T47D (cell line): ENCODE measurements around the gene PSG4.
"Not testable (repeated sequence)": the region's sequence is repeated elsewhere in the genome, so short reads cannot be mapped to it uniquely, and the experiment has no call there.

Experiments
- DNase-seq, 2 experiments: peaks; one replicate each; pipeline versions ENCODE4 v3.0.0 to v3.0.0-alpha.2; 2011 to 2012; ENCODE audit warnings: low read depth in 1 of 2, low spot score in 1 of 2
- JUND ChIP-seq: IDR thresholded peaks from 2 replicates; pipeline ENCODE4 v1.6.1; 2012; ENCODE audit warnings: low read depth
- in situ Hi-C: cut with HindIII; loops from 2 replicates; pipeline ENCODE4 v1.10.0; 2016; ENCODE audit warnings: low sequenced_read_pairs, low pct_unique_long_range_greater_than_20kb

The PSG4 gene

DNA sequence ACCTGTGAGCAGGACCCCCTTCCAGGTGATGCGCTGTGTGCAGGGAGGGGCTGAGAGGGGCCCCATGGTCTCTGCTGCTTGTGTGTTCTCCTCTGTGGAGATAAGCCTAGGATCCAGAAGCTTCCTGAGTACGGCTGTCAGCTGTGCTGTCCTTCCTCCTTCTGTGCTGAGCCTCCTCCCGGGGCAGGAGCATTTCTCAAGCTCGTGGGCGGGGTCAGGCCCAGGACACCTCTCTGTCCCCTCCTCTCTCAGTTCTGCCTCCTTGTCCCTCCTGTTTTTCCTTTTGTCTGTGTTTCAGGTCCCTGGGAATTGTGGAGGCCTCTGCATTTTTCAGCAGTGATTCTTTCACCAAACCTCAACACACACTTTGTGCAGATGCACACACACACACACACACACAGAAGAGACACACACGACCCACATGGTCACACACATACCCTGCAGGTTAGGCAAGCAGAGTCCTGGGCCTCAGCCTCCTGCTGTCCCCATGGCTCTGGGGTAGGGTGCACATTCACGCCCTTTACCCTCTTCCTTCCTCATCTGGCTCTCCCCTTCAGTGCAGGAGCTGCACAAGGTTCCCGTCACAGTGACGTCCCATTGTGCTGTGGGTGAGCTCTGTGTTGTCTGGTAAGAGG, at the start of gene PSG4:
Gene PSG4, minus strand, starts transcription at position 168 of the 635 bp plus-strand sequence. Its CDS starts 102 bp downstream, at position 66.
- DNase-seq, in situ Hi-C loops: not testable (repeated sequence)

GRCh38 chr19:43251428-43251827, 46.0 kb upstream of the PSG4 start:
- in situ Hi-C loops, DNase-seq: not testable (repeated sequence)

DNA sequence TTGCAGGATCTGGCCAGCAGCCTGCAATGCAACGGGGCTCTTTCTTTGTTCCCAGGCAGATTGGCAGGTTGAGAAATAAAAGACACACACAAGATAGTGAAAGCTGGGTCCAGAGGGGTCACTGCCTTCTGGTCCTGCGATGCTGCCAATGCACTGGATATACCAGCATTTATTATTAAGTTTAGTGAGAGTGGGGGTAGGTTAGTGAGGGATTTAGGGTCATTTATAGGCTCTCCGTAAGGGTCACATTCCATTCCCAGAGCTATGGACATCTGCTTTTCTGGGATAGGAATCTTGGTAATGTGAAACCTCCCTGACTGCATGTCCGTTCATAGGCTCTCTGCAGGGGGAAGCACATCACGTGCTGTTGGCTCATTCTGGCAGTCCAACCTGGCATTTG, 44.9 kb upstream of the PSG4 start:
- peak in 1 of 2 experiments; percentile 66 for DNase-seq
- in situ Hi-C loops, result not testable (repeated sequence)

GRCh38 chr19:43248635-43249002, 43.2 kb upstream of the PSG4 start:
- in situ Hi-C loops, result not testable (repeated sequence)
- peak in 1 of 2 experiments; percentile 89 for DNase-seq

GRCh38 chr19:43247243-43247880, 41.9 kb upstream of the PSG4 start:
- in situ Hi-C loops, DNase-seq: not testable (repeated sequence)

GRCh38 chr19:43245848-43246247, 40.4 kb upstream of the PSG4 start:
- DNase-seq, in situ Hi-C loops: not testable (repeated sequence)

DNA sequence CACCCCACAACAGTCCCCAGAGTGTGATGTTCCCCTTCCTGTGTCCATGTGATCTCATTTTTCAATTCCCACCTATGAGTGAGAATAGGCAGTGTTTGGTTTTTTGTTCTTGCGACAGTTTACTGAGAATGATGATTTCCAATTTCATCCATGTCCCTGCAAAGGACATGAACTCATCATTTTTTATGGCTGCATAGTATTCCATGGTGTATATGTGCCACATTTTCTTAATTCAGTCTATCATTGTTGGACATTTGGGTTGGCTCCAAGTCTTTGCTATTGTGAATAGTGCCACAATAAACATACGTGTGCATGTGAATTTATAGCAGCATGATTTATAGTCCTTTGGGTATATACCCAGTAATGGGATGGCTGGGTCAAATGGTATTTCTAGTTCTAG, 36.8 kb upstream of the PSG4 start:
- DNase-seq, in situ Hi-C loops: not testable (repeated sequence)

DNA sequence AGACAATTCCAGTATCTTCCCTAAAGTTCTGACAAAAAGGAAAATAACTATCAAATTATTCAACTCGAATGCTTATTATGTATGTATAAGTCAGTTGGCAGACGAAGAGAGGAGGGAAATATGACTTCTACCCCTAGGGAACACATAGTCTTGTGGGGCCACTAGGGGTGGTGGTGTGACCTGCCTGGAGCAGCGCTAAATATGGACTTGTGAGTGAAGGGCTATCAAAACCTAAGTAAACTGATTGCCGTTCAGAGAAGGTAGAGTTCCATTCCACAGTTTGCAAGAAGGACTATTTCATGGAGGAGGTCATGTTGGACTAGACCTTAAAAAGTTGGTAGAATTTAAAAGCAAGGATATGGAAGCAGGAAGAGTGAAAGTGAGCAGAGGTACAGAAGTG, 32.8 kb upstream of the PSG4 start:
- DNase-seq, in situ Hi-C loops: not testable (repeated sequence)

DNA sequence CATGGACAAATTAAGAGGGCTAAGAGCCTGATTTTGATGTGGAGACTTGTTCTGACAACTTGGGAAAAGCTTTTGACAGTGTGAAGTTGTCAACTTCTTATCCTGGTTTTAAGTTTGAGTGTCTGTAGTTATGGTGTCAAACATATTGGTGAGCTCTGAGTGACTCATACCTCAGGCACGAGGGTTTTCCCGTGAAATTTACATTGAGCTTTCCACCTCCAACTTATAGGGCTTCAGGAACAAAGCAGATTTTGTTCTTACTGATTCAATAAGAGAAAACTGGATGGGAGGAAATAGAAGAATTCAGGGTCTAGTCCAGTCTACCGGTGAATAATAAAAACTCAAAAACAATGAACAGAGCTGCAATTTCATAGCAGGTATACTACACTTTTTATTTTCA, 30.2 kb upstream of the PSG4 start:
- in situ Hi-C loops, DNase-seq: not testable (repeated sequence)

DNA sequence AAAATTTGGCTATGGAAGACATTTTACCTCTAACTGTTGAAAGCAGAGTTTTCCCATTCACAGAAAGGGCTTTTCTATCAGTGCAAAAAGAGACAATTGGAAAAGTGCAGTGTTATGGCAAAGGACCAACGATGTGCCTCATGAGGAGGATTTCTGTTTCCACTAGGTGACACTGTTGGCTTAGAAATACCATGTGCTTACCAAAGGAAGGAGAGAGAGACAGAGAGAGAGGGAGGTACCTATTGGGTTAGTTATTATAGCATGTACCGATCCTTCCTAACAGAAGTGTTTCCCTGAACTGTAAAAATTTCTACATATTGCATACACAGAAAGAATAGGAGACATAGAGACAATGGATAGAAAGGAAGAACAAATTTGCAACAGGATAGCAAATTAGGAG, 23.9 kb upstream of the PSG4 start:
- TF ChIP-seq JUND, result no peak
- no peak for DNase-seq
- in situ Hi-C loops, result no loop called here

DNA sequence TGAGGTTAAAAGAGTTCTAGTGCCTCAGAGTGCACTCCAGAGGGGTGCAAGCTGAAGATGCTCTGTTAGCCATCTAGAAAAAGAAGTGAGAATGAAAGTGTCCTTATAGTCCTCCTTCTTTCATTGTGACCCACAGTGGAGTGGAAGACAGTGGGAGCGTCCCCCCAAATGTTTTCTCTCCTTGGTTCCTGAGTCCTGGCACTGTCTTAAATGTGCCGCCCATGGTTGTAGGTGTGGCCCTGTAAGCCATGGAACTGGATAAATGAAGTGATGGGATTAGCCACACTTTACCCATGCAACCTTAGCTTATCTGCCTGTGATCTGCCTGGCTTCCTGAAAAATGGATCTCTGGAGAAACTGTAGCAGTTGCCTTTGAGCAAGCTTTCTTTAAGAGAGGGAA, 23.3 kb upstream of the PSG4 start:
- in situ Hi-C loops, DNase-seq: not testable (repeated sequence)

- in situ Hi-C loops, DNase-seq: not testable (repeated sequence)
Observed at GRCh38 chr19:43226986-43227385, 21.5 kb upstream of the PSG4 start.

GRCh38 chr19:43224855-43225253, 19.4 kb upstream of the PSG4 start:
- no peak for DNase-seq
- in situ Hi-C loops, result no loop called here

GRCh38 chr19:43224201-43224854, 18.9 kb upstream of the PSG4 start:
- in situ Hi-C loops, DNase-seq: not testable (repeated sequence)

More at GRCh38 chr19:43224855-43225253, 19.4 kb upstream of the PSG4 start:
- TF ChIP-seq JUND, result no peak

GRCh38 chr19:43221891-43222290, 16.5 kb upstream of the PSG4 start:
- in situ Hi-C loops, DNase-seq: not testable (repeated sequence)

DNA sequence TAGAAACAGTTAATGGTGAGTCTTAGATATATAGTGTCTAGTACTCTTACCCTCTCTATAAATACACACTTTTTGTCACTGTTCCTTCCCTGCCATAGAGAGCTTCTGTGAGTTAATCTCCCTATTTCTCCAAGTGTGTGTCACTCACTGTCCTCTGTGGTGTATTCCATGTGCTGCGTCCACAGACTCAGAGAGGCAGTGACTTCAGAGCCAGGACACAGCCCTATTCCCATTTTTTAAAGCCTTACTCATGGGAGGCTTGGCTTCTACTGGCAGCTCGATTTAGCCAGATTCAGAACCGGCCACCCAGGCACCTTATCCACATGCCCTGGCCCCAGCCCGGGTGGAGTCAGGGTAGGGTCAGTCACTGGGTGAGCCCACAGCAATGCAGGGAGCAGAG, 13.7 kb upstream of the PSG4 start:
- in situ Hi-C loops, DNase-seq: not testable (repeated sequence)

- in situ Hi-C loops, DNase-seq: not testable (repeated sequence)
Observed at GRCh38 chr19:43215881-43216280, 10.4 kb upstream of the PSG4 start.
